Myocyte (in vitro differentiated cells): ENCODE data around the gene CD82. TPM values are rescaled to one million over a fixed set of nuclear protein-coding genes. Genes with fewer than 3 reads are reported as not detected.

Source experiments
- DNase-seq: peaks from one replicate; pipeline ENCODE4 v3.0.0-alpha.2; 2012; ENCODE audit warnings: low read depth
- total RNA-seq: library from RNA; depleted of rRNA; stranded (reverse); fragments of >200 nt; gene quantifications from 2 replicates; pipeline ENCODE4 v1.2.3, GENCODE V29; 2014

The CD82 gene
- total RNA-seq, 1 donor from 2014 or later, result 98.2 TPM

- DNase-seq, result peak; percentile 67
Observed at GRCh38 chr11:44574610-44575287, 9.3 kb downstream of the CD82 start.

DNA sequence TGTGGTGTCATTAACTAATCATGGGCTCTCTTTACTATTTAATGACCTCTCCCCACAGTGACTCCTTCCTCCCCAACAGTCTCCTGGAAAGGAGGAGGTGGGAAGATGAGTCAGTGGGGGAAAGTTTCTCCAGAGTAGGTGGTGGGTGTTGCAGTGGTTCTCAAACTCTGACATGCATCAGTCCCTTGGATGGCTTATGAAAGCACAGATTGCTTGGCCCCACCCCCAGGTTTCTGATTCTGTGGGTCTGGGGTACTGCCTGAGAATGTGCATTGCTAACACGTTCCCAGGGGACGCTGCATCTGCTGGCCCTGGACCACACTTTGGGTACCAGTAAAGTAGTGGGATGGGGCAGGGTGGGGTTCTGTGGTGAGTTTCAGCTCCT is 9.8 kb downstream of the CD82 start:
- no peak for DNase-seq

DNA sequence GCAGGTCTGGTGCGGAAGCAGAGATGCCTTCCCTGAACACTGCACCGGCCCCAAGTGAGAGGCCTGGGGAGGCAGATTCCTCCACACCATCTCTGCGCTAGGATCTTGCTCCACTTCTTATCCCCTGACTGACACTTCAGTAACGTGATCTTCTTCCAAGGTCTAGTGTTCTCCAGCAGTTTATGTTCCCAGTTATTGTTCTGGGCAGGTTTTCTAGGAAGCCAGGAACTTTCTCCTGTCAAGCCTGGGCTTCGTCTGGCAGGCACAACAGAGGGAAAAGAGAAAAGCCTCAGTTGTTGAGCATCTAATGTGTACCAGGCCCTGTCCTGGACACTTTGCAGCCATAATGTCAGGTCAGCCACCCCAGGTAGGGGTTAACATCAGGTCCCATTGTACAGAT is 10.5 kb downstream of the CD82 start:
- DNase-seq, result no peak

DNA sequence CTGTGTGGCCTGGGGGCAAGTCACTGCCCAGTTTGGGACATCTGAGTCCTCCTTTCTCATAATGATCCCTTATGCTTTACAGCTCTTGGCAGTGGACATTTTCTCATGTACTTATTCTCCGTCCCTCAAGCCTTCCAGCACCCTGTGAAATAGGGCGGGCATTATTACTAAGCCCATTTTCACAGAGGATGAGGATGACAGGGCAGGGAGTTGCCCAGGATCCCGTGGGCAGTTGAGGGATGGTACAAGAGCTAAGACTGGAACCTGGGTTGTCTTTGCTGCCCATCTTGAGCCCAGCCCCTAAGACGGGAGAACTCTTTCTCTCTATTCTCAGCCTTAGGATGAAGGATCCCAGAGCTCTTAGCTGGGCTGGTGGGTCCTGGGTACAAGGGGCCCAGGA is 11.2 kb downstream of the CD82 start:
- no peak for DNase-seq

GRCh38 chr11:44577231-44577830 is 11.9 kb downstream of the CD82 start:
- DNase-seq, result no peak

DNA sequence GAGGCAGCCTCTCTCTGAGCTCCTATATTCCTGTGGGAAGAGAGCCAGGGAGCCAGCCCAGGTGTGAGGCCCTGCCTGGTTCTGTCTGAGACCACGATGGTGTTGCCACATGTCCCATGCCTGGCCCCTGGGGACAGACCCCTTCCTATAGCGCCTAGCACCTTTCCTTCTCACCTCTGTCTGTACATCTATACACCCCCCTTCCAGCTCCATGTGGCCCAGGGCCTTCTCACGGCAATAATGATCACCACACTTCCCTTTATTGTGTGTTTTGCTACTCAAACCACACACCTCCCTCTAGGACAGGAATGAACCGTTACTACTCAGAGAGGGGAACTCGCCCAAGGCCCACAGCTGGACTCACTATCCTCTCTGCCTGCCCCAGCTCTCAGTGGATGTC is 12.8 kb downstream of the CD82 start:
- DNase-seq, result no peak

DNA sequence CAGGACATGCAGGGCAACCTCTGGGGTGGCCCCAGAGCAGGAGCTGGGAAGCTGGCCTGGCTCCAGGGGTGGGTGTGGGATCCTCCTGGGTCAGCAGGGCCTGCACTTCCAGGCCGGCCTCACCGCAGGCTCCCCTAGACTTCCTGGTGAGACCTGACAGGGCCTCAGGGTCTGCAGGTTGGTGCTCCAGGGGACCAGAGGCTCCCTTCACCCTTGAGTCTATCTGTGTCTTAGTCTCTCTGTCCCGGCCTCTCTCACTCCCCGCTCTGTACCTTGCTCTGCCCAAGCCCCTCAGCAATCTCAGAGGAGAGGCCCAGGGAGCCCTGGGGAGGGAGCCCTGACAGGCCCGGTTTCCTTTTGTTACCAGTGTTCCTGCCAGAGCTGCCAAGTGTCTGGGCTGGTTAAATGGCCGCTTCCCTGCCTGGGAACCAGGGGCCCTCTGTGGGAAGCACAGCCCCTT is 13.9 kb downstream of the CD82 start:
- no peak for DNase-seq

- DNase-seq, result no peak
Observed at GRCh38 chr11:44580701-44581100, 15.2 kb downstream of the CD82 start.

DNA sequence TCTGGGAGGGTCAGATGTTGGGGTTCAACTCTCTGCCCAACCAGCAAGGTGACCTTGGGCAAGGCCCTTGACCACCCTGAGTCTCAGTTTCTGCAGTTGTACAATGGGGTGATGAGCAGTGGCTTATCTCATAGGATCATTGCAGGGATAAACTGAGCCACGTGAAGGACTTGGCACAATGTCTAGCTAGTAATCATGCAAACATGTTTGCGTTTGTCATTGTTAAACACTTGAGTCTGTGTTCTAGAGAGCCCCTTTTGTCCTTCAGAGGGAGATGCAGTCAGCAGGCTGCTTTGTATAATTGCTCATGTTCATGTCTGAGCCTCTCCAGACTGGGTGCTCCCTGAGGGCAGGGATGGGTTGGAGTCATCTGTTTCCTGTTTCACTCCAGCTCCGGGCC is 15.8 kb downstream of the CD82 start:
- DNase-seq, result no peak

DNA sequence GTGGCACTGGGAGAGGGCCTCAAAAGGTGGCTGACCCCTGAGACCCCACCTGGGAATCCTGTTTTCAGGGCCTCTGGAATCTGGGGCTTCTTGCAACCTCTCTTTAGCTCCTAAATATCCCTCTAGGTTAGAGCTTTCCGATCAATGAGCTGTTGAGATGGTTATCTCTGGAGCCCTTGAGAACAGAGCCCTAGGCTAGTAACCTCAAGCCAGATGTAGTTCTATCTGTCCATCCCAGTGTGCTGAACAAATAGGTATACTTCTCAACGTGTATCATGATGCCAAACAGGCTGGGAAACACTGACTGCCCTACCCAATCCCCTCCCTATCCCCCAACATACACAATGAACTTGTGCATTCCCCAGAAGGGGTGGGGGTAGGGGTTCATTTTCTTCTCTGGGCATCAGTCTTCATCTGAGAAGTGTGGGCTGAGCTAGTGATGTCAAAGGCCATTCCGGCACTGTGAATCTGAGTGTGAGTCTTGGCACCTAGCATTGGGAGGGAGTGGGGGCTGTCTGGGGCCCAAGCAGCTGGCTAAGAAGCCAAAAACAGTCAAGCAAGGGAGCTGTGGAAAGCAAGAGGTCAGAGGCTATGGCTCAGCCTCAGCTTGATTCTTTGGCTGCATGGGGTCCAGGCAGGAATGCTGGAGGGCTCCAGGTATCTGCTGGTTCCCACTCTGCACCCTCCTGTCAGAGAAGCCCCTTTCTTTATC is 17.3 kb downstream of the CD82 start:
- no peak for DNase-seq

GRCh38 chr11:44583353-44583669 is 17.8 kb downstream of the CD82 start:
- no peak for DNase-seq

GRCh38 chr11:44585421-44585820 is 20.0 kb downstream of the CD82 start:
- DNase-seq, result no peak

DNA sequence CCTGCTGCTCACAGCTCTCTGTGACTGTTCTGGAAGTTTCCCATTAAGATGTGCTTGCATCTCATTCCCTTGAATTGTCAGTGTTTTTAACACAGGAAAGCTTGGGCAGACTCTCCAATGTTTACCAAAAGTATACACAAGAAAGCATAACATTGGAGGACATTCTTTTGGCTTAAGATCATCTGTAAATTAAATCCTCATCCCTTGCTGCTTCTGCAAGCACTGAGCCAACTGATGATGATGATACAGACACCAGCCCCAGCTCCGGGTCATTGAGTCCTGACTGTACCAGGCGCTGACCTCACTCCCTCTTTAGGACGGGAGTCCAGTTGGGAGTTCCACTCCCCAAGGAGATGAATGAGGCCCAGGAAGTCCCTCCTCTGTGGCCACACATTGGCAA is 23.8 kb downstream of the CD82 start:
- DNase-seq, result no peak

DNA sequence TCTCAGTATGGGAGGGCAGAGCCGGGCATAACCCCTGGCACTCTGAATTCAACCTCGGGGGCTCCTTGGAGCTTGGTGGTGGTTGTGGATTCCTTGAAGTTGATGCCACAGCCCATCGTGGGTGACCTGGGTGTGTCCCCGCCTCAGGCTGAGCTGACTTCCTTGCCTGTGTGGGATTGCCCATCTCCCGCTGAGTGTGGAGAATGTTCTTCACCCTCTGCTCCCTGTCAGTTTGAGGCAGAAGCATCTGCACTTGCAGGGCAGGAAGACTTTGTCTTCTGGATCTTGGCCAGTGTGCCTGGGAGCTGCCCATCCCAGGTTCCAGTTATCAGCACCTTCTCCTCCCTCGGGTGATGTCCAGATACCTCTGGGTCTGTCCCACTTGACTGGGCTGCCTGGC is 25.3 kb downstream of the CD82 start:
- peak; percentile 55 for DNase-seq

DNA sequence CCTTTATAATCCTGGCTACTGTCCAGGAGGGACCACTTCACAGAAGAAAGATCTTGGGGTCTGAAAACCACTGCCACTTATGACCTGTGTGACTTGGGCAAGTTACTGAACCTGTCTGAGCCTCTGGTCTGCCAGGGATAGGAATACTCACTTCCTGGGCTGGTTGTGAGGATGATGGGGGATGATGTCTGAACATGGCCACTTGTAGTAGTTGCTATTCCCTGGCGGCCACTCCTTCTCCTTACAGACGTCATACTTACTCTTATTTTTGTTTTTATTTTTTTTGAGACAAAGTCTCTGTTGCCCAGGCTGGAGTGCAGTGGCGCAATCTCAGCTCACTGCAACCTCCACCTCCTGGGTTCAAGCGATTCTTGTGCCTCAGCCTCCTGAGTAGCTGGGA is 26.1 kb downstream of the CD82 start:
- DNase-seq, result no peak

DNA sequence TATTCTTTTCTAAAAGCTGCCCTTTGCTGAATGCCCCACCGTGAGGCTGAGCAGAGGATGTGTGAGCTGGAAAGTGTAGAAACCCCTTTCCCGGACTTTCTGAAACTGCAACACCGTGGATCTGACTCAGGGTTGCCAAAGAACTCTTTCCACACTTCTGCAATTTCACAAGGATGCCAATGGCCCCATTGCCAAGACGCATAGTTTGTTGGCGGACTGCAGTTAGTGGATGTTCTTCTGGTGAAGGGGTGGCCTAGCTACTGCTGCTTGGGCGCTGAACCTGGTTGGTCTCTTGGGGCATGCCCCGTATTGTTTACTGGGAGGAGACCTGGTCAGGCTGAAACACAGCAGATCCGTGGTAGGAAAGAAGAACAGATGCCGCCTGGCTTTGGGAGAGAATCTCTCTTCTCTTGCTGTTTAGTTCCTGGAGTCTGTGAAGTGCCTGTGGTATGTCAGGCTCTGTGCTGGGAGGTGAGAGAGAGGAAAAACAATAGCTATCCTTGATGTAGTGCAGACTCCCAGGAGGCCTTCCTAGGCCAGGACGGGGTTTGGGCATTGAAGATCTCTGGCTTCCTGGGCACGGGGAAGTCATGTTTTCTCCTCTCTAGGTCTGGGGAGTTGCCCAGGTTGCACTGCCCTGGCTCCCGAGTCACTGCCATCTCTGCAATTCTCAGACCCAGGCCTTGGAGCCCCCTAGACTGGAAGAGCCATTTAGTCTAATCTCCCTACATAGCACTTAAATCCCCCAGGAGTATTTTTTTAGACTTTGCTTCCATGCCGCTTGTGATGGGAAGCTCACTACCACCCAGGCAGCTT is 26.9 kb downstream of the CD82 start:
- DNase-seq, result peak; percentile 55

DNA sequence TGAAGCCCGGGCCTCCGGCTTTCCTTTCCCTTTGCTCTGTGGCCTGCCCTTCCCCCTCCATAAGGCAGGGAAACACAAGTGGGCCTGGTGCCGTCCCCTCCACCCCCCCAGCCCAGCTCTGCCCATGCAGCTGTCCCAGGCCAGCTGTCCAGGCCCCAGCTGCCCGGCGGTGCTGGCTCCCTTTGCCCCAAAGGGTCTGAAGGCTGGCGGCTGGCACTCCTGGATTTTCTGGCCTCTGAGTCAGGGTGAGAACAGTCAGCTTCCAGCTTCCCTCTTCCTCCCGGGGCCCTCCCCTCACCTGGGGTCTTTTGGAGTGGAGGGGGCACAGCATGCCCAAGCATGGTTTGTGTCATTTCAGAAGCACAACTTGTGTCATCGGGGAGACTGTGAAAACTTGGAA is 27.8 kb downstream of the CD82 start:
- peak; percentile 97 for DNase-seq

- DNase-seq, result no peak
Observed at GRCh38 chr11:44595006-44595405, 29.5 kb downstream of the CD82 start.

DNA sequence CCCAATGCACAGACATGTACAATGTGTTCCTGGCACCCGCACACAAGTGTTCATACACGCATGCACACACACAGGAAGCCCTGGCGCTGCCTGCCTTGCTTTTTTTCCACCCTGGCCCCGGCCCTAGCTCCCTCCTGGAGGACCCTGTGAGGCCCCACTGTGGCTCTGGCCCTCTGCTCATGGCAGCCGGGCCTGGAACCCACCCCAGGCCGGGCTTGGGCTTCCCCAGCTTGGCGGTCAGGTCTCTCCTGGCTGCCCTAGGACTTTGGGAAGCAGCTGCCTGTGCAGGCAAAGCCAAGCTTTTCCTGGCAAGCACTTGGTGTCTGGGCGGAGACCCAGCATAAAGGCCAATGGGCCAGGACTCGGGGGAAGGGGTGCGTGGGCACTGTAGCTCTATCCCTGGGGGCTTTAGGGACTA is 30.5 kb downstream of the CD82 start:
- DNase-seq, result peak; percentile 89

GRCh38 chr11:44596525-44597276 is 31.2 kb downstream of the CD82 start:
- peak; percentile 69 for DNase-seq

GRCh38 chr11:44597358-44598012 is 32.0 kb downstream of the CD82 start:
- DNase-seq, result no peak
